Stimulated activated CD4-positive, alpha-beta T cell treated with anti-CD3 and anti-CD28 coated beads, Interleukin-1b, Interleukin-23, amount 100 ng/mL, for 24 hours (primary cell): Measurements from ENCODE around the gene SLC29A1.

Source experiments
- DNase-seq, 4 experiments: peaks; one replicate each; pipeline ENCODE4 v3.0.0-alpha.2; 2020; ENCODE audit warnings: low read depth in 4 of 4, low spot score in 1 of 4

SLC29A1 gene

GRCh38 chr6:44277763-44278162 lies 54.4 kb downstream of the SLC29A1 start:
- DNase-seq = no peak

GRCh38 chr6:44278315-44278714 lies 54.9 kb downstream of the SLC29A1 start:
- no peak for DNase-seq

- DNase-seq = no peak
Measured at GRCh38 chr6:44278774-44279697, 55.6 kb downstream of the SLC29A1 start.
